Suprapubic skin (tissue), 3 donors: ENCODE measurements around the gene HTR1E.

Experiments used
- EP300 ChIP-seq: sonication (generic); formaldehyde crosslinking; IDR thresholded peaks from one replicate; pipeline ENCODE4 v1.6.1; 2017; ENCODE audit warnings: antibody characterized with exemption
- POLR2A ChIP-seq, 2 donors: fragments of 450-650 bp; IDR thresholded peaks; one replicate each; pipeline ENCODE4 v1.6.1; 2017; ENCODE audit warnings: antibody characterized with exemption in 2 of 2, mild to moderate bottlenecking in 2 of 2, moderate library complexity in 2 of 2
- TF ChIP-seq, protein P1 (sequence below), 2 donors: fragments of 200-600 bp in 1 of 2; fragments of 450-650 bp in 1 of 2; sonication (generic) in 1 of 2; IDR thresholded peaks; one replicate each; pipeline ENCODE4 v1.5.1; 2016 to 2019; ENCODE audit warnings: antibody characterized with exemption in 2 of 2, mild to moderate bottlenecking in 1 of 2, moderate library complexity in 1 of 2

DNA sequence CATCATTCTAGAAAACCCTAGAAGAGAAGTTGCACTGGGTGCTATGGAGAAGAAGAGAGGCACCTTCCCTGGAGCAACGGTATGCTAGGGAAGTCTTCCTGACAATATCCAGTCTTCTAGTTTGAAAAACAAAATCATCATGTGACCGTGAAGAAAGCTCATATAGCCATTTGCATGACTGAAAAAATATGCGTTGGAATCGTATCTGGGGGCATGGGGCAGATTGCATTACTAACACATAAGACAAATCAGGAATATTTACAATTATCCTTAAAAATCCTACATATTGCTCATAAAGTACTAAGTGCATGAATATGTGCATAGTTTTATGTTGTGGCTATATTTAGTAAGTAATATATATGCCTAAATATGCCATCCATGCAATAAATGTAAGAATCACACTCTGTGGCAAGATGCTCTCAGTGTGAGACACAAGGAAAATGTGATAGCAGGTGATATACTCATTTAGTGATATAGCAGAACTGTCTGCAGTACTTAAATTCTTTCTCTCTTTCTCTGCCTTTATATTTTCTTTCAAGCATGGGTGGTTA, 26.8 kb downstream of the HTR1E start:
- TF ChIP-seq, protein P1, sequence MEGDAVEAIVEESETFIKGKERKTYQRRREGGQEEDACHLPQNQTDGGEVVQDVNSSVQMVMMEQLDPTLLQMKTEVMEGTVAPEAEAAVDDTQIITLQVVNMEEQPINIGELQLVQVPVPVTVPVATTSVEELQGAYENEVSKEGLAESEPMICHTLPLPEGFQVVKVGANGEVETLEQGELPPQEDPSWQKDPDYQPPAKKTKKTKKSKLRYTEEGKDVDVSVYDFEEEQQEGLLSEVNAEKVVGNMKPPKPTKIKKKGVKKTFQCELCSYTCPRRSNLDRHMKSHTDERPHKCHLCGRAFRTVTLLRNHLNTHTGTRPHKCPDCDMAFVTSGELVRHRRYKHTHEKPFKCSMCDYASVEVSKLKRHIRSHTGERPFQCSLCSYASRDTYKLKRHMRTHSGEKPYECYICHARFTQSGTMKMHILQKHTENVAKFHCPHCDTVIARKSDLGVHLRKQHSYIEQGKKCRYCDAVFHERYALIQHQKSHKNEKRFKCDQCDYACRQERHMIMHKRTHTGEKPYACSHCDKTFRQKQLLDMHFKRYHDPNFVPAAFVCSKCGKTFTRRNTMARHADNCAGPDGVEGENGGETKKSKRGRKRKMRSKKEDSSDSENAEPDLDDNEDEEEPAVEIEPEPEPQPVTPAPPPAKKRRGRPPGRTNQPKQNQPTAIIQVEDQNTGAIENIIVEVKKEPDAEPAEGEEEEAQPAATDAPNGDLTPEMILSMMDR (IDR thresholded peaks at IDR 0.05), result no peak
- TF ChIP-seq POLR2A (IDR thresholded peaks at IDR 0.05), result no peak
- no peak for TF ChIP-seq EP300
